NCI-H524 (cell line): ENCODE results near the gene FRMD4A.

ENCODE experiments used
- DNase-seq, 2 experiments: peaks; one replicate each; lab custom pipeline; 2025; lab: John Stamatoyannopoulos, UW

The FRMD4A gene

DNA sequence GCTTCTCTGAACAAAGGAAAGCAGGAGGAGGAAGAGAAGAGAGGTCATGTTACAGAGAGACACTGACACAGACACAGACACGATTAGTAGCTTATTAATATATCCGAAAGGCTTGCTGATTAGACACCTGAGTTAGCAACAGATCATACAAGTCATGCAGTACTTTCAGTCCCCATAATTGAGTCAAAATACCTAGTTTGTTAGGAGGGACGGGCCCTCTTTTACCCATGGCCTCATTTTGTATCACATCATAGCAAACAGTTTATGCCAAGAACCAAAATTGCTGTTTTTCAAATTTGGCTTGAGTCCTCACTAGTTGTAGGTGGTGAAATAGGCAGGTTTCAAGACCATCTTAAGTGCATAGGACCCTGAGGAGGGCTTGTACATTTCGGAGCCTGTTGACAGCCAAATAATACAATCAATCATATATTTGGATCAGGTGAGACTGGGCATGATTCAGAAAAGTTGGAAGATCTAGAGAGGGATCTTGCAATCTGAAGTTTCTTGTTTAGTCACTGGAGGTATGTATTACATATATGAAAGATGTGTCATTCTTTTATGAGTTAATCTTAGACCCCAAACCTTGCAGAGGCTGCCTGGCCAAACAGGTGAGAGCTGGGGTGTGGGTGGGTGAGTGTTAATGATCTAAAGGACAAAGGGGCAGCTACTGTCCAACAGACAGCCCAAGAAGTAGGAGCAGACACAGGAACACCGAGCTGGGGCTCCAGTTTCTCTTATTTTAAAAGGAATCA, 678.6 kb downstream of the FRMD4A start:
- DNase-seq, result no peak

DNA sequence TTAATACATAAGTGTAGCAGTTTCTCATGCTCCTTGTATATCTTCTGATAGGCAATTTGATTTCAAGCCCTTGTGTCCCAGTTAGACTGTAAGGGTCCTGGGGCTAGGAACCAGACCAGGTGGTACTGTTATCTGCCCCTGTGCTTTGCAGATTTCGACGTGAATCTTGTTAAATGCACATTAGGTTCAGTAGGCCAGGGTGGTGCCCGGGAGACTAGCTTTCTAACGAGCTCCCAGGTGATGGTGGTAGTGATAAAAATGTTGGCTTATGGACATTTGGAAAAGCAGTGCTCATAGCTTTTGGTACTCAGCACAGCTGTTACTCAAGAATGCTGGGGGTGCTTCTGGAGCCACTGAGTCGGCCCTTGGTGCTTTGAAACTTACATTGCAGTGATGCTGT, 679.8 kb downstream of the FRMD4A start:
- no peak for DNase-seq

DNA sequence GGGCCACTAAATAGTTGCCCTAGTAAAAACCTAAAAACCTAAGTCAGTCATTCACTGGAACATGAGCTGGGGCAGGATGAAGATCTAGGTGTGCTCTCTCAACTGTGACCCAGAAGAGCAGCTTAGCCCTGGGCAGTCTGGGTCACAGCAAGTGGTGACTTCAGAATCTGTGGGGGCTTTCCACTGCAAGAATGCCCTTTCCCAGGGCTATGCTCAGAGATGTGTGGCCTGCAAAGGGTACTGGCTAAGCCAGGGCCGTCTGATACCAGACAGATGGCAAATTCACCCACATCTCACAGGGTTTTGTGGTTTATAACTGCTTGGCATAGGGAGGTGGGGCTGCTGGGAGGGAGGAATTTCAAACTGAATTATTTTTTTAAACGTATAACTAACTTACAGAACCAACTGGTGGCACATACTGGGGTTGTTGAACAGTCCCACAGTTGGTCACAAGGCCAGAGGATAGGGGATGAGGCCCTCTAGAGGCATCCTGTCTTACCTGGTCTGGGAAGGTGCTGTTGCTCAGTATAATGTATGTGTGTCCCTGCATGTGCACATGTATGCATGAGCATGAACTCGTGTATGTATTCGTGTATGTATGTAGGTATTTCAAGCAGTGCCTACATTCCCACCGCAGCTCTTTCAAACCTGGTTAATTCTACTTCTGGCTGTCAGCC, 680.7 kb downstream of the FRMD4A start:
- no peak for DNase-seq

DNA sequence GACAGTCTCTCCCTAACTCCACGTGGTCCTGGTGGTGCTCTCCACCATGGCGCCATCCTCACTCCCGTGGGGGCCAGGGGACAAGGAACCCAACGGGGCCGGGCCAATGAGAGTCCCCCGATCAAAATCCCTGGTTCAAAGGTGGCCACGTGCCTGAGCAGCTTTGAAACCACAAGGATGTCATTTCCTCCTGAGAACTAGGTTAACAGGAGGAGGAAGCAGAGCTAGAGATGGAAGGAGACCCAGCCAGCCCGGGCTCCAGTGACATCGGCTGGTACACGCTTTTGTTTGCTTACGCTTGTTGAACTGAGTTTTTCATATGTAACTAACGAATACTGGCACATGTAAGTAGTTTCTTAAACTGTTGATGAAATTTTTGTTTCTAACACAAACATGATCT, 682.3 kb downstream of the FRMD4A start:
- DNase-seq, result no peak

DNA sequence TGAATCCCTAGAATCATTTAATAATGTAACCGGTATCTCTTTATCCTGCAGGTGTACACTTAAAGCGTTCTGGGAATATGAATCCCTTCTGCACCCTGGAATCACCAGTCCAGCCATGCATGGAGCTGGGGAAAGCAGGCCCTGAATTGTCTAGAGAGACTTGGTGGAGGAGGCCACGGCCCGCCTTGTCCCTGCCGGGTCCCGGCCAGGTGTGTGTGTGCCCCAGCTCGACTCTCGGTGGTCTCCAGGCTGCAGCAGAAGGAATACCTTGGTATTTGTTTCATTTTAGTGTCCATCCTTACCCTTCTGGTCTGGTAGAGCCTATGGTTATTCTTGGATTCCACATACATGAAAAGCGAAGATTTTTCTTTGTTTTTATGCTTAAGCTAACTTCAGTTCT, 685.9 kb downstream of the FRMD4A start:
- DNase-seq, result no peak

DNA sequence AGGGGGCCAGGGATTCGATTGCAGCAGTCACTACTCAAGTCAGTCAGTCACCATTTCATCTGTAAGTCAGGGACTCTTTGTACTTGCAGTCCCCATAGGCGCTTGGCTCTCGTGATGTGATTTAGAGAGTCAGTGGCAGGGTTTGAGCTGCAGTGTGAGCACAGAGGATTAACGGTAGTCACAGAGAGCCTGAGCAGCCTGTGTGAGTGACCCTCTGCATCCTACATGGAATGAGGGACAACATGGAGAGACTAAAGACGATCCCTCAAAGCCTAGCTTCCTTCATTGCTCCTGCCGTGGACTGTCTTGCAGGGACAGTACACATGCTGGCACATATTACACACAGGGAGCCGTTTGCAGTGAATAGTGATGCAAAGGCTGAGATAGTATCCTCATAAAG, 687.7 kb downstream of the FRMD4A start:
- no peak for DNase-seq

DNA sequence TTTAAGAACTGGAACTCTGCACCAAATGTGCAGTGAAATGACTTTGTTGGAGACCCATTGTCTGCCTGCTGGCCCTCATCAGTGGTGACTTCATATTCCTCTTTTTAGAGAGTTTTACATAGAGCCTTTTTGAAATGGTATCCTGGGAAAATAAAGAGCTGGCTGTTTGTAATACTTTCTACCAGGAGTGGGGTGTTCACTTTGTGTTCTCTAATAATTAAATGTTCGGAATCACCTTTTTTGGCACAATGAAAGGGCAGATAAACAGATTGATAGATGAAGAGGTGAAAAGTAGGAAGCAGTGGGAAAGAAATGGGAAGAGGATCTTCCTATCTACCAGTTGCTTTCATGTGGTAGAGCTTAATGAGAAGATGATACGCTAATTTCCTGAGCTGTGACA, 688.4 kb downstream of the FRMD4A start:
- no peak for DNase-seq

DNA sequence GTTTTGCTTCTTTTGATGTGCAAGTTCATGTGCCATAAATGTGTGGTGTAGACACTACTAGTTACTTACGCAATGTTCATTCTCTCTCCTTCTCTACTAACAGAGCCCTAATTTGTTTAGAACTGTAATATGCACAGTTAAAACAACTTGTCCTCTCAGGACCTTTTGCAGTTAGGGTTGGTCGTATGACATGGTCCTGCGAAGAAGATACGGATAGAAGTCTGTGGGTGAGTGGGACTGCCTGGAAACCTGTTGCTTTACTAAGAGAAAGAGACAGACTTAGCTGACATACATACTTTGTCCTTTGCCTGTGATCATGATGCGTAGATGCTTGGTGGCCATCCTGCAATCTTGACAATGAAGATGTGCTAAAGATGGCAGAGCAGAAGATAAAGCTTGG, 692.8 kb downstream of the FRMD4A start:
- DNase-seq, result no peak

DNA sequence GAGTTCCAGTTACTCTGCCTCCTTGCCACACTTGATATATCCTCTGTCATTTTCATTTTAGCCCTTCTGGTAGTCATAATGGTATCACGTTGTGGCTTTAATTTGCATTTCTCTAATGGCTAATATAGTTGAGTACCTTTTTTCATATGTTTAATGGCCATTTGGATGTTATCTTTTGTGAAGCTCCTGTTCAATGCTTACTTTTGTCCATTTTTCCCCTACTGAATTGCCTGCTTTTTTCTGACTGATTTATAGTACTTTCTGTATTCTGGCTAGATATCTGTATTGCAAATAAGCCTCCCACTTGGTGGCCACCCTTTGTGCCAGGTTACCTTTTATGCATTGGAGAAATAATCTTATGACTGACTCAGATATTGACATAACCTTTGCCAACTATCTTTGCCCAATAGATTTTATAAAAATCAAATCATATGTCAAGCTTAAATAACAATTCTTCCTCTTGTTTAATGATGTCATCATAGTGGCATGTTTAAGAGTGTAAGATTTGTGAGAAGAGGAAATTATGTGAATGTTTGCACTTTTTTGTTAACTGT, 693.3 kb downstream of the FRMD4A start:
- no peak for DNase-seq

DNA sequence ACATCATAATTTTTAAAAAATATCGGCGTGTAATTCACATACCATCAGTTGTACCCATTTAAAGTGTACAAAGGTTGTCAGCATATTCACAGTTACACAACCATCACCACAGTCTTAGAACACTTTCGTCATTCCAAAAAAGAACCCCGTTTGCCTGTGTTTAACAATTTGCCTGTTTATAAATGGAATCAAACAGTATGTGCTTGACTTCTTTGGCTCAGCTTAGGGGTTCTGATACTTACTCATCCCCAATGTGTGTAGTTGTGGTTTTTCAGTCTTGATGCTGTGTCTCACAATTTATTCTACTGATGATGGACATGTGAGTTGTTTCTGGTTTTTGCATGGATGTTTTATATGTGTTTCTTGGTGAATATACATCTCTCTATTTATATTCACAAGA, 693.9 kb downstream of the FRMD4A start:
- no peak for DNase-seq

DNA sequence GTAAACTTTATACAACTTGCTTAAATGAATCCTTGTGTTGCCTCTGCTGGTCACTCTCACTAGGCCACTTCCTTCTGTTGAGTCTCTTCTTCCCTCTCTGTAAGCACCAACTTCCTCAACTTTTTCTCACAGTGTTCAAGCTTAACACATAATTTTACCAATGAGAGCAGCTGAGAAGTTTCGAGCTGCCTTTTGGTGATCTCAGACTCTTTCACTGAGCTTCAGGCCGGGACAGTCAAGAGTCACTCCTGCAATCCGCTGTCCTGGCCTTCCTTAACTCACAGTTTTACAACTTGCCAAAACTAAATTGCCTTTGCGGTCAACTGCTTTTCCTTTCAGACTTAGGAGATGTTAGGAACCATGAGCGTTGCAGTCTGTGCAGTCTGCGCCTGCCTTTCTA, 696.5 kb downstream of the FRMD4A start:
- DNase-seq, result no peak

DNA sequence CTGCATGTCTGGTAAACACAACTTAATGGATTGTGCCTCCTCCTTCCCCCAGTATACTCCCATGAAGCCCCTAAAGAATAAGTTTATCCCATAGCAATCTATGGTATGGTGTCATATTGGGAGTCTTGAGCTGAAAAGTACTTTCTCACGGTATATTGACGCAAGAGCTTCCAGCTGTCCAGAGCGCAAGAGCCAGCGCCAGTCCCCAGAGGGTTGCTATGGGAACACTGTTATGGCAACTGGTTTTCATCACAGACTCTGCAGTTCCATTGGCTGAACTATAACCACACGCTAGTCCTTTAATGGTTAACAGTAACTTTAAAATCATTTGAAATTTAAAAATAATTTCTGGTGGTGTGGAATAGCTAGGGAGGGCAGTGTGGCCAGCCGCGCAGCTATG, 697.0 kb downstream of the FRMD4A start:
- no peak for DNase-seq

DNA sequence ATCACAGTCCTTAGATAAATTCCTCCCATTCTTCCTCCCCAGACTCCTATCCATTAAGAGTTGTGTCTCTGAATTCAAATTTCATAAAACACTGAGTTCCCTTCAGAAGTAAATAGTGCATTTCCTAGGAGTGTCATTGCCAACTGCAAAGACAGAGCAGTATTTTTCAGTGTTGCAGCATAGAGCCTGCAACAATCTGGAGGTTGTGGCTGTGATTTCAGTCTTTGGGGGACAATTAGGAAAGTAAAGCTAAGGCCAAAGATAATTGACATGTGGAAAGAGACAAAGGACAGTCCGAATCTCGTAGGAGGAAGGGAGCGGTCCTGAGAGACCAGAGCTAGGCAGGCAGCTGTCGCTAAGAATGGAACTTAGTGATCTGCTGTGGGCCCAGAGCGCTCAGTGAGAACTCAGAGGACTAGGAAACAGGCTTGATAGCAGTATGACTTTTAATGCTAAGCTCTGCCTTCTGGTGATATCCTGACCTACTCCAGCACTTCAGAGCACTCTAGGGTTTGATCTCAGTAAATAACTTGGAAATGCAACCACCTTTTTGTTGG, 697.8 kb downstream of the FRMD4A start:
- no peak for DNase-seq

DNA sequence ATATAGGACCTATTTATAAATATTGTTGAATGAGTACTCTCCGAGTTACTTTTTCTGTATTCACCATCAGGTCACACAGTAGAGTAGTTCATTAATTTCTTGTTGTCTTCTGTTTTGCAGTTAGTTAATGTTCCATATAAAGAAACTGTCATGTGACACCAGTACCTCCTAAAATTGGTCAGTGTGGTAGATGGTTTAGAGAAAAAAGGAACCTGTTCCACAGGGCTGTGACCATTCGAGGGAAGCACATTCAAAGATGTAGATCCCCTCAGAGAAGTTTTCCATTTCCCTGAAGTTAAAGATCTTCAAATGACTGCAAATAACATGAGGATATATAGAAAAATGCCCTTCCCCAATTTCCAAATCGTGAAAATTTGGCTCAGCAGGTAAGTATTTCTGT, 698.3 kb downstream of the FRMD4A start:
- no peak for DNase-seq

DNA sequence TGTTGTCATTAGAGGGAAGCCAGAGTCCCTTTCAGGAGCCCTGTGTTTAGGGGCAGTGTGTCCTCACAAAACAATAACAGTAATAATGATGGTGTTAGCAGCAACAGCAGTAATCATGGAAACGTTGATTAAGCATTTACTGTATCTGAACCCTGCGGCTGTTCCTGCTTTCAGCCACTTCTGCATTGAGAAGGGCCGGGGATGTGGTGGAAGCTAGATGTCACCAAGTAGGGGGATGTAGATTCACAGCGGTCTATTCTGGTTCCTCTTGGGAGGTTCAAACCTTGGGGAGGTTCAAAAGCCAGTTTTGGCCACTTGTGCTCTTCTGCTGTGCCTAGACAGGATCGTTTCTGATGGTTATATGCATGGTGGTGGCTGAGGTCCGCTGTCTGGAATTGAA, 699.1 kb downstream of the FRMD4A start:
- no peak for DNase-seq

DNA sequence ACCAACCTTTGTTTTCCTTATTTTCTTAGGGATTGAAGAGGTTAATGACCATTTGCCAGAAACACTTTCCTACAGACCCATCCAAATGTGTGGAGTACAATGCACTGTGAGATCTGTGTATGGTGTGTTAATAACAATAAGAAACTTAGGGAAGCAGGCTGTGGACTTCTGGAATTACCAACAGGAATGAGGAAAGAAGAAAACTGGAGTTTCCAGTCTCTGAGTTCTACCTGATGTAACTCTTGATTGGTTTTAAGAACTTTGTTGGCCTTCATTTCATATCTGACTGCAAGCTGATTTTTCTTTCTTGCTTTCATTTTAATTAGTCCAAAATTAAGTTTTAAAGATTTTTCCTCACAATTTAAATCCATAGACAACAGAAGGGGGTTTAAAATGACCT, 700.5 kb downstream of the FRMD4A start:
- DNase-seq, result no peak

DNA sequence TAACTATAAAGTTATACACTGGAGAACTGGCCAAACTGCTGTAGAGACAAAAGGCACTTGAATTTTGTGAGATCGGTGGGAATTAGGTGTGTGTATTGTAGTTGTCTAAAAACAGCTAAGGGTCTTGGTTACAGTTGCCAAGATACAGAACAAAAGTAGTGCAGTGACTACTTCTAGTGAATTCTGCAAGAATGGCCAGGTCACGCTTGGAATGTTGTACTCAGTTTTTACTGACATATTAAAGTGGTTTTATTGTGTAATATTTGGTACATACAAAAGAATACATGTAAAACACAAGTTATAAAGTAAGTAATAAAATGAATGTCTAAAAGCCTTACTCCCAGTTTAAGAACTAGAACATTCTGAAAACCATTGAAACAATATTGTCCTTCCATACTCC, 701.6 kb downstream of the FRMD4A start:
- DNase-seq, result no peak

DNA sequence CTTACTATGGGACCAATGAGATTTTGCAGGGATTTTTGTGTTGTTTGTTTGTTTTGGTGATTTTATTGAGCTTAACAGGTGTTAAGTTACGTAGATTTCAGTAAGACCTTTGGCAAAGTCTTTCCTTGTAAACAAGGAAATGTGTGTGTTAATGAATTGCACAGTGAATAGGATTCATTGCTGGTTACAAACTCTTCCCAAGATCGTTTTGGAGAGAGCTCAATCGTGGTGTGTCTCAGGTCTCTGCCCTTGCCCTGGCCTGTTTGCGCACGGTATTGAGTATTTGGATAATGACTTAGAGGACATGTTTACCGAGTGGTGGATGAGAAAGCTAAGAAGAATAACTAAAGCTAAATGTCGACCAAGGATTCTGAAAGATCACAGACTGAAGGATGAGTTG, 702.1 kb downstream of the FRMD4A start:
- DNase-seq, result no peak

DNA sequence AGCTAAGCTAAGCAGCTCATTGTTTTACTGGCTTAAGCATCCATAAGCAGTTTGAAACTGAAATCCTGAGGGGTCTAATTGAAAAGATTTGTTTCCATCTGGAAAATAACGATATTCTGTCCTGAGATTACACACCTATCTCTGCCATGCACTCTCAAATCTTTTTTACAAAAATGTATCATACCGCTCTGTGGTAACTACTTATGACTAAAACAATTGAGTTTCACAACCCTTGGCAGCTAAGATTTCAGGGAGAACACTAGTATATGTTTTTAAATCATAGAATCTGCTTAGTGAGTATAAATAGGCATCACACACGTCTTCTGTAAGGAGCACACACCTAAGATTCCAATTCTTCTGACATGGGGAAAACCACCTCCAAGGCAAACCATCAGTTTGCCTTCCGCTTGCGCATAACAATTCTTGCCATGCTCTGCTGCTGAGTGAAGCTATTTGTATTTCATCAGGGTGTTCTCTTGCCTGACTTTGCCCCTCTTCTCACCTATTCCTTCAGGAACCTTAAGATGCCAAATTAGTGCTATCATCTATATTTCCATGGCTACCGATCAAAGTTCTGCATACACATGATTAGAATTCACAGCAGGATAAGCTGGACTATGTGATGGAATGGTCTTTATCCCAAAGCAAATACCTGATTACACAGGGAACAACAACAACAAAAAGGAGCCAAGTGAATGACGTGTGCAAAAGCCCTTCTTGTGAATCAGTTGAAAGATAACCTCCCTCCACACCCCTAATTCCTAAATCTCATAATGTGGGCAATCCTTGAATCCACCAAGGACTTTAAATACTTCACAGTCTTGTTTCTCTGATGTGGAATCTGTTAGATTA, 703.0 kb downstream of the FRMD4A start:
- DNase-seq, result no peak

DNA sequence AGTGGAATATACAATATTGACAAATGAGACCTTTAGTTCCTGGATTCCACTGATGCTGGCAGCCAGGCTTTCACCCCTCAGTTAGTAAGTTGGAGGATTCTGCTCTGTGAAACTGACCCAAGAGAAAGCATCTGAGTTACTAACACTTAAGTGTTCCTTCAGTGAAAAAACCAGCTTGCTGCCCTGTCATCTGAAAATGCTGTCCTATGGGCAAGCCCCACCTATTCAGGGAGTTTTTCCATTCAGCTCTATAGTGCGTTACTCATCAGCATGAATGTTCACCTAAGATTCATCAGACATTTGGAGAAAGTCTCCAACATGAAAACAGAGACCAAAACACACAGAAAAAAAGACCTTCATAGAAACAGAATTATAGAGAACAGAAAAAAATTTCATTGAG, 706.1 kb downstream of the FRMD4A start:
- no peak for DNase-seq

DNA sequence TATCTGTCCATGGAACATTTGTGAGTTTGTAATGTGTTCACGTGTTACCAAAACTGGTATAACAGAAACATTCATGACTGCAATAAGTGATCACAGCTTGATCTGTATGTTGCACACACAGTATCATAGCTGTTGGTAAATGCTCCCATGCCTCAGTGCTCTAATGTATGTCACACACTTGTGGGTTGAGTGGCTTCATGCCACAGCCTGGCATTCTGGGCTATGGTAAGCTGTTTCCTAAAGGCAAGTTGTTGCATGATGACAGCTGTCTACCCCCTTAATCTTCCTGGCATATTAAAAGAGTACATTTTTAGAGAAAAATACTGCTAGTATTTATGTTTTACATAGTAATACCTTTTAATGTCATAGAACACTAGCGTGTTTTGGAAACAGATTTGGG, 708.8 kb downstream of the FRMD4A start:
- no peak for DNase-seq

DNA sequence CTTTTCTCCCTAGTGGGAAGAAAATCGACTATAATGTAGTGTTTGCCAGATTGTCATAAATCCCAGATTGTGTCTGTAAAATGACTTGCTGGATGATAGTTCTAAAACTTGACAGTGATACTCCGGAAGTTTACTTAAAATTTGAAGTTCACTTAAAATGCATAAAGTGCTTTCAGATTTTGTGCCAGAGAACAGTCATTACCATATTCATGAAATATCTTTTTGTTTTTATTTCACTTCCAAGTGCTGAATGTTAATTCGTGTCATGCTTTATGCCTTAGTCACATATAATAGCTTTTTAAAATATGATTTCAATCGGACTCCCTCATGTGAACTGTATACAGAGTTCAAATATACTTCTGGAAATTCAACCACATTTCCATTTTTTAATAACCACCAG, 713.6 kb downstream of the FRMD4A start:
- no peak for DNase-seq
